H1 (cell line): Measurements from ENCODE around the gene PTPRG. TPM values are rescaled to one million over a fixed set of nuclear protein-coding genes. Genes with fewer than 3 reads are reported as not detected.

Experiments
- CTCF ChIA-PET: fragments of 300-600 bp; sonication (Branson Sonifier 250); formaldehyde crosslinking; loops from one replicate; lab custom pipeline; 2021; ENCODE audit not compliant: partially characterized antibody; lab: Charles Lee
- POLR2A ChIA-PET: fragments of 300-600 bp; sonication (Branson Sonifier 250); formaldehyde crosslinking; loops from one replicate; lab custom pipeline; 2021; ENCODE audit warnings: inconsistent platforms; ENCODE audit not compliant: partially characterized antibody; lab: Charles Lee
- DNase-seq, 2 experiments: peaks; one replicate each; pipeline versions ENCODE4 v3.0.0 to v3.0.0-alpha.2; 2010 to 2022; ENCODE audit warnings: low spot score in 2 of 2, low read depth in 1 of 2, mixed read lengths in 1 of 2
- FAIRE-seq: peaks from 2 replicates; lab custom pipeline; 2011; peaks lifted over from hg19 to GRCh38; lab: Jason Lieb, UNC
- H2AFZ ChIP-seq: 2 replicates; pipeline ENCODE4 v1.8.1; 2012; ENCODE audit warnings: low read length, inconsistent platforms
- H2AK5ac ChIP-seq: 2 replicates; pipeline ENCODE4 v1.6.1; 2013; ENCODE audit warnings: low read depth, low read length
- H2BK120ac ChIP-seq: replicated peaks from 2 replicates; pipeline ENCODE3; 2013; ENCODE audit warnings: low read depth, low read length, inconsistent platforms
- H2BK12ac ChIP-seq: 2 replicates; pipeline ENCODE4 v1.6.1; 2013; ENCODE audit warnings: low read depth, low read length
- H2BK15ac ChIP-seq: 2 replicates; pipeline ENCODE4 v1.6.1; 2013; ENCODE audit warnings: low read length
- H2BK20ac ChIP-seq: 2 replicates; pipeline ENCODE4 v1.6.1; 2013; ENCODE audit warnings: low read length
- H2BK5ac ChIP-seq: 2 replicates; pipeline ENCODE4 v1.6.1; 2013; ENCODE audit warnings: low read depth, low read length
- H3K14ac ChIP-seq: 2 replicates; pipeline ENCODE4 v1.6.1; 2013; ENCODE audit warnings: inconsistent platforms; ENCODE audit not compliant: insufficient read length
- H3K18ac ChIP-seq: 2 replicates; pipeline ENCODE4 v1.6.1; 2013; ENCODE audit warnings: low read length; ENCODE audit errors: extremely low read depth
- H3K23ac ChIP-seq: 2 replicates; pipeline ENCODE4 v1.6.1; 2013; ENCODE audit warnings: inconsistent platforms; ENCODE audit not compliant: insufficient read length
- H3K23me2 ChIP-seq: 2 replicates; pipeline ENCODE4 v1.6.1; 2013; ENCODE audit warnings: low read depth, low read length
- H3K27ac ChIP-seq: 2 replicates; pipeline ENCODE4 v1.6.1; 2011; ENCODE audit warnings: low read depth, low read length, inconsistent platforms
- H3K27me3 ChIP-seq, 4 experiments: replicated peaks in 1 of 4; 1 replicate in 1 of 4; 2 replicates in 3 of 4; pipeline versions ENCODE4 v1.6.1 to v1.8.1; 2011 to 2013; ENCODE audit warnings: low read length in 3 of 4, mild to moderate bottlenecking in 3 of 4, inconsistent platforms in 2 of 4, mixed read lengths in 2 of 4, moderate library complexity in 1 of 4; ENCODE audit not compliant: control insufficient read depth in 3 of 4, insufficient read depth in 3 of 4; ENCODE audit errors: extremely low read depth in 1 of 4
- H3K36me3 ChIP-seq, 4 experiments: 2 replicates each; pipeline versions ENCODE4 v1.6.1 to v1.8.1; 2011 to 2013; ENCODE audit warnings: mild to moderate bottlenecking in 4 of 4, low read length in 3 of 4, moderate library complexity in 2 of 4, control low read depth in 1 of 4, inconsistent platforms in 1 of 4; ENCODE audit not compliant: insufficient read depth in 4 of 4, control insufficient read depth in 2 of 4
- H3K4ac ChIP-seq: replicated peaks from 2 replicates; pipeline ENCODE3; 2013; ENCODE audit warnings: low read length, low read depth, mixed read lengths, inconsistent platforms; ENCODE audit not compliant: insufficient read length
- H3K4me1 ChIP-seq, 4 experiments: replicated peaks in 1 of 4; 1 replicate in 1 of 4; 2 replicates in 3 of 4; pipeline versions ENCODE4 v1.6.1 to v1.8.1; 2011 to 2013; ENCODE audit warnings: low read length in 3 of 4, inconsistent platforms in 2 of 4, mixed read lengths in 1 of 4; ENCODE audit not compliant: insufficient read depth in 4 of 4, control insufficient read depth in 3 of 4
- H3K4me2 ChIP-seq, 2 experiments: 2 replicates each; pipeline versions ENCODE4 v1.6.1 to v1.8.1; 2011 to 2013; ENCODE audit warnings: low read depth in 2 of 2, low read length in 2 of 2, control low read depth in 1 of 2, inconsistent platforms in 1 of 2, mild to moderate bottlenecking in 1 of 2; ENCODE audit not compliant: insufficient read depth in 1 of 2
- H3K4me3 ChIP-seq, 4 experiments: fragments of 200-600, 300-600 bp in 1 of 4; sonication (generic), shearing (Covaris generic), sonication (Bioruptor Twin) in 1 of 4; 2 replicates each; pipeline versions ENCODE4 v1.5.1 to v1.8.1; 2011 to 2016; ENCODE audit warnings: low read length in 4 of 4, low read depth in 3 of 4, control low read depth in 2 of 4, inconsistent platforms in 2 of 4, mild to moderate bottlenecking in 2 of 4, mixed read lengths in 1 of 4, moderate library complexity in 1 of 4; ENCODE audit not compliant: insufficient read depth in 2 of 4; ENCODE audit errors: extremely low read depth in 1 of 4
- H3K56ac ChIP-seq: replicated peaks from 2 replicates; pipeline ENCODE3; 2013; ENCODE audit warnings: low read depth, mild to moderate bottlenecking, mixed read lengths, low read length, inconsistent platforms; ENCODE audit not compliant: insufficient read length
- H3K79me1 ChIP-seq: 2 replicates; pipeline ENCODE4 v1.6.1; 2013; ENCODE audit warnings: low read depth, low read length, control low read depth
- H3K79me2 ChIP-seq, 2 experiments: 2 replicates each; pipeline versions ENCODE4 v1.6.1 to v1.8.1; 2012 to 2013; ENCODE audit warnings: low read length in 2 of 2, mild to moderate bottlenecking in 2 of 2, inconsistent platforms in 1 of 2; ENCODE audit not compliant: insufficient read depth in 2 of 2, control insufficient read depth in 1 of 2
- H3K9ac ChIP-seq, 4 experiments: replicated peaks in 1 of 4; 1 replicate in 1 of 4; 2 replicates in 3 of 4; pipeline versions ENCODE4 v1.6.1 to v1.8.1; 2011 to 2013; ENCODE audit warnings: low read depth in 3 of 4, low read length in 3 of 4, control low read depth in 2 of 4, mild to moderate bottlenecking in 2 of 4, moderate library complexity in 2 of 4, inconsistent platforms in 1 of 4; ENCODE audit errors: extremely low read depth in 1 of 4
- H3K9me3 ChIP-seq, 2 experiments: 2 replicates each; pipeline versions ENCODE4 v1.6.1 to v1.8.1; 2012 to 2013; ENCODE audit warnings: mild to moderate bottlenecking in 2 of 2, moderate library complexity in 2 of 2, control low read depth in 1 of 2, inconsistent platforms in 1 of 2, low read depth in 1 of 2, low read length in 1 of 2, mixed read lengths in 1 of 2; ENCODE audit not compliant: insufficient read depth in 2 of 2
- H4K20me1 ChIP-seq, 2 experiments: replicated peaks in 1 of 2; 2 replicates each; pipeline versions ENCODE3 to v1.8.1; 2011 to 2013; ENCODE audit warnings: inconsistent platforms in 2 of 2, low read length in 2 of 2, mild to moderate bottlenecking in 1 of 2; ENCODE audit not compliant: insufficient read depth in 2 of 2, control insufficient read depth in 1 of 2
- H4K5ac ChIP-seq: 2 replicates; pipeline ENCODE4 v1.6.1; 2013; ENCODE audit warnings: low read length, low read depth, mixed read lengths, inconsistent platforms; ENCODE audit not compliant: insufficient read length
- H4K8ac ChIP-seq: 2 replicates; pipeline ENCODE4 v1.8.0; 2013; ENCODE audit warnings: mild to moderate bottlenecking, moderate library complexity, low read length, inconsistent platforms; ENCODE audit not compliant: insufficient read depth; ENCODE audit errors: extremely low read depth
- H4K91ac ChIP-seq: replicated peaks from 2 replicates; pipeline ENCODE3; 2013; ENCODE audit warnings: low read length, mixed read lengths, inconsistent platforms; ENCODE audit not compliant: insufficient read length
- ATF3 ChIP-seq: IDR thresholded peaks from 2 replicates; pipeline ENCODE4 v1.6.1; 2011; ENCODE audit warnings: low read depth, mild to moderate bottlenecking, low read length; ENCODE audit not compliant: insufficient read depth
- CBX8 ChIP-seq: fragments of 300-800, 300-1000 bp; sonication (generic); IDR thresholded peaks from 2 replicates; pipeline ENCODE4 v1.7.1; 2016; ENCODE audit warnings: low read depth, low read length, borderline replicate concordance
- CTBP2 ChIP-seq: IDR thresholded peaks from 2 replicates; pipeline ENCODE4 v1.7.0; 2011; ENCODE audit warnings: borderline replicate concordance, mild to moderate bottlenecking, moderate library complexity, mixed read lengths, low read length; ENCODE audit not compliant: insufficient read depth, insufficient read length
- KDM4A ChIP-seq: IDR thresholded peaks from one replicate; pipeline ENCODE4 v1.7.1; 2012; ENCODE audit warnings: low read depth, mild to moderate bottlenecking, moderate library complexity, low read length, inconsistent platforms; ENCODE audit not compliant: severe bottlenecking
- POLR2A ChIP-seq, 2 experiments: IDR thresholded peaks; 1 replicate in 1 of 2; 2 replicates in 1 of 2; pipeline ENCODE4 v1.6.1; 2011; ENCODE audit warnings: low read depth in 2 of 2, low read length in 2 of 2, mild to moderate bottlenecking in 2 of 2; ENCODE audit errors: control extremely low read depth in 1 of 2
- SP4 ChIP-seq: IDR thresholded peaks from 2 replicates; pipeline ENCODE4 v1.6.1; 2012; ENCODE audit warnings: low read length, inconsistent platforms
- TAF1 ChIP-seq: IDR thresholded peaks from 2 replicates; pipeline ENCODE4 v1.6.1; 2011; ENCODE audit warnings: mild to moderate bottlenecking, low read depth, low read length
- TCF12 ChIP-seq: IDR thresholded peaks from 2 replicates; pipeline ENCODE4 v1.6.1; 2011; ENCODE audit warnings: low read depth, mild to moderate bottlenecking, low read length
- WGBS, 2 experiments: shearing (Covaris generic) in 1 of 2; methylation state at CpG; one replicate each; pipeline versions ENCODE4 v1.1.6 to v1.1.7; 2013 to 2015; ENCODE audit warnings: low lambda C conversion rate in 2 of 2, mixed read lengths in 2 of 2, inconsistent platforms in 1 of 2, low coverage in 1 of 2, missing lambda C conversion rate in 1 of 2; ENCODE audit not compliant: insufficient replicate concordance in 2 of 2, insufficient coverage in 1 of 2, insufficient read length in 1 of 2; ENCODE audit errors: extremely low coverage in 1 of 2, missing lambda C conversion rate in 1 of 2; 5-methylcytosine and 5-hydroxymethylcytosine counted together
- polyA plus RNA-seq, 7 experiments: library from polyadenylated mRNA; depleted of rRNA in 3 of 7; stranded (reverse) in 5 of 7; unstranded in 2 of 7; fragments of >200 nt in 5 of 7; fragments of 200-250 nt in 2 of 7; gene quantifications; 1 replicate in 5 of 7; 2 replicates in 1 of 7; 4 replicates in 1 of 7; pipeline versions ENCODE4 v1.2.1 to v1.2.3, GENCODE V29; 2011 to 2013; ENCODE audit warnings: missing spikeins in 2 of 7, mixed read lengths in 2 of 7
- total RNA-seq: library from RNA; stranded (reverse); fragmentation: NEBNext Ultra II Directional; extraction: Animal tissue kit (Norgen Biotek cat#: 25700); gene quantifications from 2 replicates; pipeline ENCODE4 v1.2.1, GENCODE V29; 2021

Gene PTPRG
- total and polyA plus RNA-seq, 2 of the 8 experiments (the other 6 are each of a cell fraction or from before 2014, with no cell fraction given): 23.3 to 96.2 TPM

GRCh38 chr3:61562721-61563312 lies 1.4 kb downstream of the PTPRG start:
- H3K27me3 ChIP-seq: no peaks in the 10 kb centered on the region; a peak in 1 of 7 replicates
- no peak overlapping the region for H2BK120ac ChIP-seq
- H3K36me3 ChIP-seq: peaks cover 0 to 3% (median 0%) of the 10 kb centered on the region in 4 experiments; a peak in 1 of 8 replicates
- no peak for TF ChIP-seq SP4
- no peak for TF ChIP-seq TCF12
- TF ChIP-seq KDM4A: no peak
- no peak for TF ChIP-seq CBX8
- no peak for TF ChIP-seq CTBP2
- no peak for TF ChIP-seq ATF3
- TF ChIP-seq TAF1: peak; percentile 15; the same call in 1 of the 2 replicates
- peak in 1 of 2 experiments; percentile 48; a peak in 2 of 3 replicates for TF ChIP-seq POLR2A (IDR thresholded peaks at IDR 0.05; ENCODE audit: control extremely low read depth in 1 of 2, low read depth in 2 of 2, low read length in 2 of 2)
- TF ChIP-seq, all 59 proteins: peak for 2
- CTCF ChIA-PET: interaction anchor here (0.8 to 3.5 kb wide), 8 partner anchors 10 to 373 kb away, joined by 3 to 17 read pairs (median 10); no protein-coding TSS in a partner anchor
- DNase-seq: peak in 1 of 2 experiments; percentile 48
- no peak overlapping the region for H3K23ac ChIP-seq
- H3K27ac ChIP-seq: no peak overlapping the region
- no peak overlapping the region; the same call in 1 of the 2 replicates for H2BK12ac ChIP-seq
- no peaks in the 10 kb centered on the region; a peak in 1 of 4 replicates for H3K9me3 ChIP-seq
- H4K91ac ChIP-seq: peak overlapping the region; percentile 5
- FAIRE-seq: no peak
- H3K18ac ChIP-seq: peak overlapping the region; percentile 93
- H3K23me2 ChIP-seq: peaks cover 16% of the 10 kb centered on the region
- H4K8ac ChIP-seq: no peak overlapping the region; the same call in 1 of the 2 replicates
- no peak overlapping the region for H4K5ac ChIP-seq
- H2AK5ac ChIP-seq: no peak overlapping the region
- H3K9ac ChIP-seq: peak overlapping the region; percentile 42 to 91 (median 68); a peak in 5 of 7 replicates
- H3K4me2 ChIP-seq: peak overlapping the region; percentile 97
- H2BK15ac ChIP-seq: no peak overlapping the region
- peak overlapping the region; percentile 58 to 98 (median 87) for H3K4me3 ChIP-seq
- H2BK5ac ChIP-seq: no peak overlapping the region
- no peaks in the 10 kb centered on the region for H3K79me1 ChIP-seq
- no peak overlapping the region for H2AFZ ChIP-seq
- peak overlapping the region; percentile 44 for H3K4ac ChIP-seq
- no peak overlapping the region for H3K56ac ChIP-seq
- H3K79me2 ChIP-seq: peaks cover 56 to 62% of the 10 kb centered on the region in 2 experiments
- no peak overlapping the region for H2BK20ac ChIP-seq
- H3K4me1 ChIP-seq: peaks cover 3 to 13% (median 11%) of the 10 kb centered on the region in 4 experiments
- peaks cover 26 to 28% of the 10 kb centered on the region in 2 experiments for H4K20me1 ChIP-seq
- WGBS, 2 experiments: 1% methylated on average over 32 of the region's 44 CpGs; no CpG with 5 or more reads in 1 of the 2 experiments
- POLR2A ChIA-PET: interaction anchor here (0.5 to 9.3 kb wide), 22 partner anchors 15 to 607 kb away, joined by 3 to 200 read pairs (median 4); no protein-coding TSS in a partner anchor
- H3K14ac ChIP-seq: no peak overlapping the region
